Measurements from ENCODE around the gene FOXD2.

DNA sequence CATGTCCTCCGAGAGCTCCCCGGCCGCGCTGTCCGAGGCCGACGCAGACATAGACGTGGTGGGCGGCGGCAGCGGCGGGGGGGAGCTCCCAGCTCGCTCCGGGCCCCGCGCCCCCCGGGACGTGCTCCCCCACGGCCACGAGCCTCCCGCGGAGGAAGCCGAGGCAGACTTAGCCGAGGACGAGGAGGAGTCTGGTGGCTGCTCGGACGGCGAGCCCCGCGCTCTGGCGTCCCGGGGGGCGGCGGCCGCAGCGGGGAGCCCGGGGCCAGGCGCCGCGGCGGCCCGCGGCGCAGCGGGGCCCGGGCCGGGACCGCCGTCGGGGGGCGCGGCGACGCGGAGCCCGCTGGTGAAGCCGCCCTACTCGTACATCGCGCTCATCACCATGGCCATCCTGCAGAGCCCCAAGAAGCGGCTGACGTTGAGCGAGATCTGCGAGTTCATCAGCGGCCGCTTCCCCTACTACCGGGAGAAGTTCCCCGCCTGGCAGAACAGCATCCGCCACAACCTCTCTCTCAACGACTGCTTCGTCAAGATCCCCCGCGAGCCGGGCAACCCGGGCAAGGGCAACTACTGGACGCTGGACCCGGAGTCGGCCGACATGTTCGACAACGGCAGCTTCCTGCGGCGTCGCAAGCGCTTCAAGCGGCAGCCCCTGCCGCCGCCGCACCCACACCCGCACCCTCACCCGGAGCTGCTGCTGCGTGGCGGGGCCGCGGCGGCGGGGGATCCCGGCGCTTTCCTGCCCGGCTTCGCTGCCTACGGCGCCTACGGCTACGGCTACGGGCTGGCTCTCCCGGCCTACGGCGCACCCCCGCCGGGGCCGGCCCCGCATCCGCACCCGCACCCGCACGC, 547 bp downstream of the FOXD2 start:
- TF ChIP-seq EZH2 (IDR thresholded peaks at IDR 0.05; ENCODE audit: borderline replicate concordance, low read depth, low read length, poor library complexity, severe bottlenecking): peak; percentile 54
- TF ChIP-seq, protein P1, sequence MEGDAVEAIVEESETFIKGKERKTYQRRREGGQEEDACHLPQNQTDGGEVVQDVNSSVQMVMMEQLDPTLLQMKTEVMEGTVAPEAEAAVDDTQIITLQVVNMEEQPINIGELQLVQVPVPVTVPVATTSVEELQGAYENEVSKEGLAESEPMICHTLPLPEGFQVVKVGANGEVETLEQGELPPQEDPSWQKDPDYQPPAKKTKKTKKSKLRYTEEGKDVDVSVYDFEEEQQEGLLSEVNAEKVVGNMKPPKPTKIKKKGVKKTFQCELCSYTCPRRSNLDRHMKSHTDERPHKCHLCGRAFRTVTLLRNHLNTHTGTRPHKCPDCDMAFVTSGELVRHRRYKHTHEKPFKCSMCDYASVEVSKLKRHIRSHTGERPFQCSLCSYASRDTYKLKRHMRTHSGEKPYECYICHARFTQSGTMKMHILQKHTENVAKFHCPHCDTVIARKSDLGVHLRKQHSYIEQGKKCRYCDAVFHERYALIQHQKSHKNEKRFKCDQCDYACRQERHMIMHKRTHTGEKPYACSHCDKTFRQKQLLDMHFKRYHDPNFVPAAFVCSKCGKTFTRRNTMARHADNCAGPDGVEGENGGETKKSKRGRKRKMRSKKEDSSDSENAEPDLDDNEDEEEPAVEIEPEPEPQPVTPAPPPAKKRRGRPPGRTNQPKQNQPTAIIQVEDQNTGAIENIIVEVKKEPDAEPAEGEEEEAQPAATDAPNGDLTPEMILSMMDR (conservative IDR thresholded peaks at IDR 0.05; ENCODE audit: low read depth, low read length): no peak
